ENCODE measurements around the gene FGF4.

DNA sequence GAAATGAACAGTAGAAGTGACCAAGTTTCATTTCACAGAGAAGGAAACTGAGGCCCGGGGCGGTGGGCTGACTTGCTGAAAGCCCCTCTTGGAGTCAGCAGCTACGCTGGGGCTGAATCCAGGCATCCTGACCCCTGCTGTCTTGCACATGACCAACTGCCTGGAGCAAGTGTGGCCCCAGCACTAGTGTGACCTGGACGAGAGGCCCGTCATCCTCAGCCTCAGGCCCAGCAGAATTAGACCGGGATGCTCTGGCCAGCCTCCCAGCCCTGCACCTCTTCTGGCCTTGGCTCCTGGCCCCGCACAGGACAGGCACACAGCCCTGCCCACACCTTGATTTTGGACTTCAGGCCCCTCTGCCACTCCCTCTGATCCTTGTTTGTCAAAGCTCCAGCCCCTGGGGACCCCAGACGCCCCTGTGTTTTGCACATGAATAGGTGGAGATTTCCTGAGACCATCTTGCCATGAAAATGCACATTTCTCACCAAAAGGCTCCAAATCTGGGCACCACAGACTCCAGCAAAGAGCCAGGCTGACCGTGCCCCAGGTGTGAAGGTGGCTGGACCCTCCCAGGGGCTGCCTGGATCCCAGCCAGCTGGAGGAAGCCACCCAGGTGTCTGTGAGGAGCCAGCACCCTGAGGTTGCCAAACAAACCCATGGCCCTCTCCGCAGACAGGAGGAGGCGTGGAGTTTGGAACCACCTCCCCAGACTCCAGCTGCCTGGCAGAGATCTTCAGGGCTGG is 24.9 kb downstream of the FGF4 start:
- TF ChIP-seq, protein P1, sequence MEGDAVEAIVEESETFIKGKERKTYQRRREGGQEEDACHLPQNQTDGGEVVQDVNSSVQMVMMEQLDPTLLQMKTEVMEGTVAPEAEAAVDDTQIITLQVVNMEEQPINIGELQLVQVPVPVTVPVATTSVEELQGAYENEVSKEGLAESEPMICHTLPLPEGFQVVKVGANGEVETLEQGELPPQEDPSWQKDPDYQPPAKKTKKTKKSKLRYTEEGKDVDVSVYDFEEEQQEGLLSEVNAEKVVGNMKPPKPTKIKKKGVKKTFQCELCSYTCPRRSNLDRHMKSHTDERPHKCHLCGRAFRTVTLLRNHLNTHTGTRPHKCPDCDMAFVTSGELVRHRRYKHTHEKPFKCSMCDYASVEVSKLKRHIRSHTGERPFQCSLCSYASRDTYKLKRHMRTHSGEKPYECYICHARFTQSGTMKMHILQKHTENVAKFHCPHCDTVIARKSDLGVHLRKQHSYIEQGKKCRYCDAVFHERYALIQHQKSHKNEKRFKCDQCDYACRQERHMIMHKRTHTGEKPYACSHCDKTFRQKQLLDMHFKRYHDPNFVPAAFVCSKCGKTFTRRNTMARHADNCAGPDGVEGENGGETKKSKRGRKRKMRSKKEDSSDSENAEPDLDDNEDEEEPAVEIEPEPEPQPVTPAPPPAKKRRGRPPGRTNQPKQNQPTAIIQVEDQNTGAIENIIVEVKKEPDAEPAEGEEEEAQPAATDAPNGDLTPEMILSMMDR (conservative IDR thresholded peaks at IDR 0.05; ENCODE audit: low read length), result no peak
- TF ChIP-seq EZH2phosphoT487 (IDR thresholded peaks at IDR 0.05; ENCODE audit: borderline replicate concordance), result no peak

Measured in Loucy (cell line).